Endodermal cell (in vitro differentiated cells): Measurements from ENCODE around the gene CYB5D1. TPM values are rescaled to one million over a fixed set of nuclear protein-coding genes. Genes with fewer than 3 reads are reported as not detected.
A peak's percentile ranks its signal among the peaks of the same experiment; 100 is the strongest.

Experiments used
- DNase-seq: peaks from one replicate; pipeline ENCODE4 v3.0.0-alpha.2; 2017
- H3K27ac ChIP-seq: 2 replicates; pipeline ENCODE4 v1.5.1; 2013; ENCODE audit warnings: mild to moderate bottlenecking, low read depth, low read length, moderate library complexity
- H3K27me3 ChIP-seq: 2 replicates; pipeline ENCODE4 v1.6.1; 2013; ENCODE audit warnings: mild to moderate bottlenecking, low read length, moderate library complexity; ENCODE audit not compliant: insufficient read depth, control insufficient read depth, poor library complexity, severe bottlenecking
- H3K36me3 ChIP-seq: 2 replicates; pipeline ENCODE4 v1.7.0; 2013; ENCODE audit warnings: mild to moderate bottlenecking, low read length, moderate library complexity; ENCODE audit not compliant: control insufficient read depth, insufficient read depth
- H3K4me1 ChIP-seq: one replicate; pipeline ENCODE4 v1.7.0; 2013; ENCODE audit warnings: low read length; ENCODE audit not compliant: control insufficient read depth, insufficient read depth
- H3K4me3 ChIP-seq: 2 replicates; pipeline ENCODE4 v1.5.1; 2013; ENCODE audit warnings: mild to moderate bottlenecking, low read length, moderate library complexity
- H3K9ac ChIP-seq: 2 replicates; pipeline ENCODE4 v1.6.1; 2013; ENCODE audit warnings: mild to moderate bottlenecking, low read length, moderate library complexity; ENCODE audit not compliant: poor library complexity, severe bottlenecking; ENCODE audit errors: extremely low read depth
- H3K9me3 ChIP-seq: 2 replicates; pipeline ENCODE4 v1.6.1; 2013; ENCODE audit warnings: mild to moderate bottlenecking, low read length, moderate library complexity; ENCODE audit not compliant: control insufficient read depth
- H3K27ac Mint-ChIP-seq: 2 replicates; pipeline ENCODE4 v1.8.0; 2020; ENCODE audit warnings: mixed read lengths
- H3K27me3 Mint-ChIP-seq: 2 replicates; pipeline ENCODE4 v1.8.0; 2021; ENCODE audit warnings: mild to moderate bottlenecking, mixed read lengths; ENCODE audit not compliant: insufficient read depth
- H3K36me3 Mint-ChIP-seq: 2 replicates; pipeline ENCODE4 v1.8.0; 2020; ENCODE audit warnings: low read depth, mixed read lengths
- H3K4me1 Mint-ChIP-seq: 2 replicates; pipeline ENCODE4 v1.8.0; 2020; ENCODE audit warnings: mixed read lengths
- H3K4me3 Mint-ChIP-seq: 2 replicates; pipeline ENCODE4 v1.8.0; 2020; ENCODE audit warnings: mild to moderate bottlenecking, moderate library complexity, mixed read lengths
- H3K9me3 Mint-ChIP-seq: 2 replicates; pipeline ENCODE4 v1.8.0; 2020; ENCODE audit warnings: mild to moderate bottlenecking, mixed read lengths
- CTCF ChIP-seq: fragments of 200-600 bp; sonication (generic); conservative IDR thresholded peaks from 2 replicates; pipeline ENCODE4 v1.5.0; 2021; ENCODE audit warnings: antibody characterized with exemption, mild to moderate bottlenecking
- WGBS, 2 experiments: methylation state at CpG; one replicate each; pipeline versions ENCODE4 v1.1.5 to v1.1.7; 2013; ENCODE audit warnings: missing lambda C conversion rate in 2 of 2, mixed read lengths in 1 of 2; ENCODE audit not compliant: insufficient coverage in 1 of 2, insufficient read length in 1 of 2; 5-methylcytosine and 5-hydroxymethylcytosine counted together
- total RNA-seq, 2 donors: library from RNA; stranded (reverse); fragmentation: NEBNext Ultra II Directional in 1 of 2; extraction: Animal tissue kit (Norgen Biotek cat#: 25700) in 1 of 2; gene quantifications; 2 replicates in 1 of 2; 3 replicates in 1 of 2; pipeline ENCODE4 v1.2.1, GENCODE V29; 2021

Gene CYB5D1
- total RNA-seq, 2 donors from 2014 or later, result 10.6 to 12.9 TPM

- Mint-ChIP-seq H3K27ac (peak within 1 kb of the TSS; percentile 84), H3K9me3 (no peaks in the 10 kb centered on the region), H3K4me1 (peaks cover 14% of the 10 kb centered on the region), H3K36me3 (peaks cover 41% of the 10 kb centered on the region), H3K27me3 (peaks cover 36% of the 10 kb centered on the region), H3K4me3 (no peak within 1 kb of the TSS)
- no peaks in the 10 kb centered on the region for H3K4me1 ChIP-seq
- H3K27ac ChIP-seq, result peak within 1 kb of the TSS; percentile 96
- peak within 1 kb of the TSS; percentile 93 for H3K4me3 ChIP-seq
- no peak for TF ChIP-seq CTCF
- 16 to 20% methylated on average over 30 to 57 of the region's 57 CpGs for WGBS, 2 experiments
- no peaks in the 10 kb centered on the region for H3K27me3 ChIP-seq
- peak within 1 kb of the TSS; percentile 83 for H3K9ac ChIP-seq
- peak; percentile 91 for DNase-seq
- H3K36me3 ChIP-seq, result peaks cover 41% of the 10 kb centered on the region
- no peaks in the 10 kb centered on the region for H3K9me3 ChIP-seq
Measured at GRCh38 chr17:7854851-7855659, 2.7 kb upstream of the CYB5D1 start, which contains the start of gene TMEM88. TSS of gene TMEM88 (plus strand) at chr17:7855066. CDS start at chr17:7855075, 9 bp downstream.

GRCh38 chr17:7855660-7856010, 2.2 kb upstream of the CYB5D1 start:
- Mint-ChIP-seq H3K4me1 (peaks cover 14% of the 10 kb centered on the region), H3K9me3 (no peaks in the 10 kb centered on the region), H3K36me3 (peaks cover 35% of the 10 kb centered on the region), H3K4me3 (no peak overlapping the region), H3K27me3 (peaks cover 36% of the 10 kb centered on the region), H3K27ac (no peak overlapping the region)
- Histone ChIP-seq H3K4me1 (no peaks in the 10 kb centered on the region), H3K9me3 (no peaks in the 10 kb centered on the region), H3K27me3 (no peaks in the 10 kb centered on the region), H3K9ac (peak overlapping the region; percentile 83), H3K27ac (peak overlapping the region; percentile 38), H3K36me3 (peaks cover 41% of the 10 kb centered on the region), H3K4me3 (peak overlapping the region; percentile 93)
- no peak for TF ChIP-seq CTCF
- no peak for DNase-seq
- WGBS, 2 experiments, result 11 to 21% methylated on average over 10 to 15 of the region's 15 CpGs

GRCh38 chr17:7856011-7856810, 1.6 kb upstream of the CYB5D1 start:
- Histone ChIP-seq H3K36me3 (peaks cover 40% of the 10 kb centered on the region), H3K27me3 (no peaks in the 10 kb centered on the region), H3K9me3 (no peaks in the 10 kb centered on the region), H3K4me3 (peak overlapping the region; percentile 93), H3K4me1 (no peaks in the 10 kb centered on the region), H3K27ac (peak overlapping the region; percentile 96), H3K9ac (peak overlapping the region; percentile 83)
- Mint-ChIP-seq H3K27ac (no peak overlapping the region), H3K4me1 (peaks cover 19% of the 10 kb centered on the region), H3K27me3 (peaks cover 36% of the 10 kb centered on the region), H3K9me3 (no peaks in the 10 kb centered on the region), H3K4me3 (no peak overlapping the region), H3K36me3 (peaks cover 30% of the 10 kb centered on the region)
- no peak for TF ChIP-seq CTCF
- WGBS, 2 experiments, result 17 to 27% methylated on average over 17 to 29 of the region's 29 CpGs
- DNase-seq, result peak; percentile 68
